GM04503 (cell line): ENCODE data around the gene ZMYND15.

Experiments
- DNase-seq: peaks from one replicate; pipeline ENCODE4 v3.0.0-alpha.2; 2012; ENCODE audit warnings: low read depth

ZMYND15 gene

DNA sequence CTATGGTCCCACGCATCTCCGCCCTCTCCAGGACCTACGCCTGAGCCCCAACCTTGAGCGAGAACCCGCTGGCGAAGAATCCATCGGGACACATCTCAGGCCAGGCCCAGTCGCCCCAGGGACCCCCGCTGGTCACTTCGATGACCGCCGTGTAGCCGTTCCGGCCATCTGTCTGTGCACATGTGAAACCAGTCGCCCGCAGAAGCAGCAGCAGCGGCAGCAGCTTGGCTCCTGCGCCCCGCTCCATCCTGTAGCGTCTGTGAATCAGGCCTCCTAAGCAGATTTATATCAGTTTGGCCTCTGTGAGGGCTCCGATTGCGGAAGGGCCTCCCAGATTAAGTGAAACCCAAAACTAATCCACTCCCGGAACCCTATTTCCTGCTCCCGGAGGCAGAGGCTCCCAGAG is 46.5 kb downstream of the ZMYND15 start, which contains the start of gene VMO1:
Gene VMO1 (minus strand): TSS at position 259 of the 406 bp plus-strand sequence. CDS start 12 bp downstream, at position 247.
- no peak for DNase-seq

GRCh38 chr17:4786516-4786915 is 46.9 kb downstream of the ZMYND15 start:
- no peak for DNase-seq

DNA sequence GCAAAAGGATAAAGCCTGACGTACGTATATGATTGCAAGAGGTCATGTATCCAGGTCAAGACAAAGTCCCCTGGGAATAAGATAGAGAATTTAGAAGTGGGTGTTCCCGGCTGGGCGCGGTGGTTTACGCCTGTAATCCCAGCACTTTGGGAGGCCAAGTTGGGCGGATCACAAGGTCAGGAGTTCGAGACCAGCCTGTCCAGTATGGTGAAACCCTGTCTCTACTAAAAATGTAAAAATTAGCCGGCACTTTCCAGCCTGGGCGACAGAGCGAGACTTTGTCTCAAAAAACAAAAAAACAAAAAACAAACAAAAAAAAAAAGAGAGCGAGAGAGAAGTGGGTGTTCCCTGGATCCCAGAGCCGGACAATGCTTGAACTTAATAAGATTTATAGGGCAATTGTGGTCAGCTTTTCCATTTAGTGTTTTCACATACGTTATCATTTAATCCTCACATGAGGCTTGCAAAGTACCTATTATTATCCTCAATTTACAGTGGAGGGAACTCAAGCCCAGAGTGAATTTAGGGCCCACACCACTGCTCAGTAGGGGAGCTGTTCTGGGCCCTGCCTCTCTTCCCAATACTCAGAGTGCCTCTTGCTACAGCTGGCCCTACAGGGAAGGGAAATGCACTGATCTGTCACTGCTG is 48.6 kb downstream of the ZMYND15 start:
- no peak for DNase-seq

GRCh38 chr17:4788807-4789700 is 49.4 kb downstream of the ZMYND15 start, which contains the start of gene GLTPD2:
Gene GLTPD2, plus strand, starts transcription at chr17:4788964. Its CDS starts 48 bp downstream, at chr17:4789012.
- no peak for DNase-seq

DNA sequence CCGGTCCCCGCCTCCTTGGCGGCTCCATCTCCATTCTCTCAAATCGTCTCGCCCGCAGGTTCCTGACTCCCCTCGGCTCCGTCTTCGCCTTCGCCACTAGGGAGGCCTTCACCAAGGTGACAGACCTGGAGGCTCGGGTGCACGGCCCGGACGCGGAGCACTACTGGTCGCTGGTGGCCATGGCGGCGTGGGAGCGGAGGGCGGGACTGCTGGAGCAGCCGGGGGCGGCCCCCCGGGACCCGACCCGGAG is 50.0 kb downstream of the ZMYND15 start:
- DNase-seq = no peak

DNA sequence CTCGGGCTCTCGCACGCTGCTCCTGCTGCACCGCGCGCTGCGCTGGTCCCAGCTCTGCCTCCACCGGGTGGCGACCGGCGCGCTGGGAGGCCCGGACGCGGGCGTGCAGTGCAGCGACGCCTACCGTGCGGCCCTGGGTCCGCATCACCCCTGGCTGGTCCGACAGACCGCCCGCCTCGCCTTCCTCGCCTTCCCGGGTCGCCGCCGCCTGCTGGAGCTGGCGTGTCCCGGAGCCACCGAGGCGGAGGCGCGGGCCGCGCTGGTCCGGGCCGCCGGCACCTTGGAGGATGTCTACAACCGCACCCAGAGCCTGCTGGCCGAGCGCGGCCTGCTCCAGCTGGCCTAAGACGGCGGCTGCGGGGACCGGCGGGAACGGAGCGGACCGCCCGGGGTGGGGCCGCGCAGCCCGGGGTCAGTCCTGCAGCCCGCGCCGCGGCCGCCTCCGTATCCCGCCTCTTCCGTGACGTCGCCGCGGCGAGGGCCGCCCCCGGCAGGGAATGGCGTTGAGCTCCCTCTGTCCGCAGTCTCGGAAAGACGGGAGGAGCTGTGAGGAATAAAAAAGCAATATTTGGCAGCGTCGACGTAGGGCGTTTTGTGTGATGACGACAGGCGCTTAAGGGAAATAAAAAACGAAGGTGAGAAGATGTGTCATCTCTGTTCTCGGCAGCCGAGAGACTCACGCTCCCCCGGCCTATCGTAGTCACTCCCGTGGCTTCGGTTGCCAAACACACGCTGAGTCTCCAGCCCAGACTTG is 50.5 kb downstream of the ZMYND15 start:
- peak; percentile 55 for DNase-seq

GRCh38 chr17:4790705-4791088 is 51.1 kb downstream of the ZMYND15 start:
- DNase-seq = no peak

GRCh38 chr17:4795168-4795567 is 55.5 kb downstream of the ZMYND15 start:
- DNase-seq = no peak
